ENCODE measurements around the gene MAL.
"Not testable (repeated sequence)": the region's sequence is repeated elsewhere in the genome, so short reads cannot be mapped to it uniquely, and the experiment has no call there.

Gene MAL

GRCh38 chr2:95082477-95082876, 57.0 kb downstream of the MAL start:
- TF ChIP-seq, protein P1, sequence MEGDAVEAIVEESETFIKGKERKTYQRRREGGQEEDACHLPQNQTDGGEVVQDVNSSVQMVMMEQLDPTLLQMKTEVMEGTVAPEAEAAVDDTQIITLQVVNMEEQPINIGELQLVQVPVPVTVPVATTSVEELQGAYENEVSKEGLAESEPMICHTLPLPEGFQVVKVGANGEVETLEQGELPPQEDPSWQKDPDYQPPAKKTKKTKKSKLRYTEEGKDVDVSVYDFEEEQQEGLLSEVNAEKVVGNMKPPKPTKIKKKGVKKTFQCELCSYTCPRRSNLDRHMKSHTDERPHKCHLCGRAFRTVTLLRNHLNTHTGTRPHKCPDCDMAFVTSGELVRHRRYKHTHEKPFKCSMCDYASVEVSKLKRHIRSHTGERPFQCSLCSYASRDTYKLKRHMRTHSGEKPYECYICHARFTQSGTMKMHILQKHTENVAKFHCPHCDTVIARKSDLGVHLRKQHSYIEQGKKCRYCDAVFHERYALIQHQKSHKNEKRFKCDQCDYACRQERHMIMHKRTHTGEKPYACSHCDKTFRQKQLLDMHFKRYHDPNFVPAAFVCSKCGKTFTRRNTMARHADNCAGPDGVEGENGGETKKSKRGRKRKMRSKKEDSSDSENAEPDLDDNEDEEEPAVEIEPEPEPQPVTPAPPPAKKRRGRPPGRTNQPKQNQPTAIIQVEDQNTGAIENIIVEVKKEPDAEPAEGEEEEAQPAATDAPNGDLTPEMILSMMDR (IDR thresholded peaks at IDR 0.05; ENCODE audit: control insufficient read depth, insufficient read depth, low read depth, low read length, missing control alignments), result no peak
- DNase-seq (ENCODE audit: low read depth), result no peak

GRCh38 chr2:95086017-95086416, 60.5 kb downstream of the MAL start:
- no peak for DNase-seq (ENCODE audit: low read depth)
- TF ChIP-seq, protein P1 (IDR thresholded peaks at IDR 0.05; ENCODE audit: control insufficient read depth, insufficient read depth, low read depth, low read length, missing control alignments), result no peak
- H3K4me3 ChIP-seq (ENCODE audit: control insufficient read depth, low read depth, low read length), result no peak overlapping the region

More at GRCh38 chr2:95082477-95082876, 57.0 kb downstream of the MAL start:
- no peak overlapping the region for H3K4me3 ChIP-seq (ENCODE audit: control insufficient read depth, low read depth, low read length)

GRCh38 chr2:95087379-95087778, 61.9 kb downstream of the MAL start:
- H3K4me3 ChIP-seq (ENCODE audit: control insufficient read depth, low read depth, low read length), result no peak overlapping the region
- TF ChIP-seq, protein P1 (IDR thresholded peaks at IDR 0.05; ENCODE audit: control insufficient read depth, insufficient read depth, low read depth, low read length, missing control alignments), result no peak
- no peak for DNase-seq (ENCODE audit: low read depth)

- no peak for DNase-seq (ENCODE audit: low read depth)
- H3K4me3 ChIP-seq (ENCODE audit: control insufficient read depth, low read depth, low read length), result no peak overlapping the region
- TF ChIP-seq, protein P1 (IDR thresholded peaks at IDR 0.05; ENCODE audit: control insufficient read depth, insufficient read depth, low read depth, low read length, missing control alignments), result no peak
These were observed 66.5 kb downstream of the MAL start for GRCh38 chr2:95091885-95092555.

DNA sequence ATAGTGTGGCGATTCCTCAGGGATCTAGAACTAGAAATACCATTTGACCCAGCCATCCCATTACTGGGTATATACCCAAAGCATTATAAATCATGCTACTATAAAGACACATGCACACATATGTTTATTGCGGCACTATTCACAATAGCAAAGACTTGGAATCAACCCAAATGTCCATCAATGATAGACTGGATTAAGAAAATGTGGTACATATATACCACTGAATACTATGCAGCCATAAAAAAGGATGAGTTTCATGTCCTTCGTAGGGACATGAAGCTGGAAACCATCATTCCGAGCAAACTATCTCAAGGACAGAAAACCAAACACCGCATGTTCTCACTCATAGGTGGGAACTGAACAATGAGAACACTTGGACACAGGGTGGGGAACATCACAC, 72.8 kb downstream of the MAL start:
- not testable (repeated sequence) for DNase-seq (ENCODE audit: low read depth); H3K4me3 ChIP-seq (ENCODE audit: control insufficient read depth, low read depth, low read length)

GRCh38 chr2:95099910-95100309, 74.4 kb downstream of the MAL start:
- no peak overlapping the region for H3K4me3 ChIP-seq (ENCODE audit: control insufficient read depth, low read depth, low read length)
- TF ChIP-seq, protein P1 (IDR thresholded peaks at IDR 0.05; ENCODE audit: control insufficient read depth, insufficient read depth, low read depth, low read length, missing control alignments), result no peak
- no peak for DNase-seq (ENCODE audit: low read depth)
